Ovary (tissue), 10 donors: Measurements from ENCODE around the gene DIPK1B. TPM values are rescaled to one million over a fixed set of nuclear protein-coding genes. Genes with fewer than 3 reads are reported as not detected.
A peak's percentile ranks its signal among the peaks of the same experiment; 100 is the strongest.

Experiments used
- DNase-seq, 5 donors: peaks; one replicate each; pipeline ENCODE4 v3.0.0-alpha.2; 2019 to 2020
- H3K27ac ChIP-seq, 2 donors: fragments of 200-600 bp; one replicate each; pipeline versions ENCODE4 v1.5.1 to v1.8.0; 2019 to 2022
- H3K27me3 ChIP-seq: fragments of 200-600 bp; one replicate; pipeline ENCODE4 v1.8.0; 2022
- H3K36me3 ChIP-seq: fragments of 200-600 bp; sonication (generic); one replicate; pipeline ENCODE4 v1.5.1; 2019
- H3K4me1 ChIP-seq: one replicate; pipeline ENCODE4 v1.8.1; 2013; ENCODE audit warnings: mild to moderate bottlenecking, moderate library complexity; ENCODE audit not compliant: insufficient read depth
- H3K4me3 ChIP-seq: fragments of 200-600 bp; sonication (generic); one replicate; pipeline ENCODE4 v1.5.1; 2017
- H3K9me3 ChIP-seq, 2 donors: fragments of 200-600 bp in 1 of 2; sonication (generic) in 1 of 2; one replicate each; pipeline versions ENCODE4 v1.5.1 to v1.8.1; 2013 to 2019; ENCODE audit warnings: mild to moderate bottlenecking in 1 of 2, moderate library complexity in 1 of 2
- EP300 ChIP-seq: sonication (generic); formaldehyde crosslinking; IDR thresholded peaks from one replicate; pipeline ENCODE4 v1.6.1; 2017; ENCODE audit warnings: antibody characterized with exemption
- POLR2A ChIP-seq: fragments of 450-650 bp; IDR thresholded peaks from one replicate; pipeline ENCODE4 v1.6.1; 2017; ENCODE audit warnings: antibody characterized with exemption, mild to moderate bottlenecking, moderate library complexity
- WGBS, 3 donors: extraction: QIAGEN DNeasy Blood & Tissue Kit in 1 of 3; methylation state at CpG; one replicate each; pipeline versions ENCODE4 v1.1.5 to v1.1.7; 2013 to 2017; 5-methylcytosine and 5-hydroxymethylcytosine counted together
- intact Hi-C, 4 donors: fragments of 100-400 bp; cut with DNase I; formaldehyde crosslinking; loops; one replicate each; pipeline versions ENCODE4 v1.11.0 to v1.15.1; 2022 to 2023
- long read RNA-seq, 3 donors: library from polyadenylated mRNA in 2 of 3; unstranded in 2 of 3; transcript quantifications; one replicate each; pipeline ENCODE4 v2.0.0 and lab custom pipeline, GENCODE V29; 2021 to 2026
- polyA plus RNA-seq, 2 donors: library from polyadenylated mRNA; stranded (reverse); fragments of 200-250 nt in 1 of 2; fragments of 350-450 nt in 1 of 2; fragmentation: Illumina TruSeq in 1 of 2; extraction: RNeasy Lipid Tissue Mini Kit (QIAGEN cat#74804) in 1 of 2; gene quantifications; one replicate each; pipeline ENCODE4 v1.2.3, GENCODE V29; 2013 to 2014
- total RNA-seq, 7 donors: library from RNA; depleted of rRNA in 2 of 7; stranded (reverse); fragments of >200 nt in 2 of 7; fragmentation: NEBNext Ultra II Directional in 3 of 7; extraction: Animal tissue kit (Norgen Biotek cat#: 25700) in 3 of 7; gene quantifications; one replicate each; pipeline versions ENCODE4 v1.1.0 to v1.2.4, GENCODE V29; 2016 to 2023
- TF ChIP-seq, protein P1 (sequence below), 3 donors: fragments of 450-650 bp in 2 of 3; fragments of 200-600 bp in 1 of 3; IDR thresholded peaks; one replicate each; pipeline versions ENCODE4 v1.5.1 to v1.8.0; 2016 to 2022; ENCODE audit warnings: antibody characterized with exemption in 3 of 3, mild to moderate bottlenecking in 1 of 3
- donor health status: DM: no; HTN: no; CAD: no; lungs with moderate emphysema.
- donor health status: DM: no; HTN: no; CAD: no.
- donor health status: Bipolar disorder and iron deficiency.
- donor health status: DM: yes; HTN: yes; CAD: no.
- donor health status: DM: no; HTN: no; CAD: no.
- donor health status: DM: yes; HTN: yes; CAD: no.

DIPK1B gene
- 10 to 100 TPM in 5 of 7 donors, 1 to 10 TPM in 2; 5.2 to 23.4 (median 13.1) TPM for total RNA-seq
- polyA plus RNA-seq, result 10 to 100 TPM in 1 of 2 donors, 1 to 10 TPM in 1; 2.9 to 15.0 TPM
- long read RNA-seq, donor 1, partial matches to known transcripts, result 1 of 6 reads
- long read RNA-seq, donor 1, other reads (novel, unspliced or antisense), result 5 of 6 reads
- long read RNA-seq, donor 2, transcript FAM69B-202 (5 exons, 1,668 nt), result major isoform, 16 of 16 reads
- long read RNA-seq, donor 2, partial matches to known transcripts, result 0 of 16 reads
- long read RNA-seq, donor 2, other reads (novel, unspliced or antisense), result 0 of 16 reads
- long read RNA-seq, donor 3, transcript FAM69B-202 (5 exons, 1,668 nt), result major isoform, 50 of 66 reads
- long read RNA-seq, donor 3, partial matches to known transcripts, result 4 of 66 reads
- long read RNA-seq, donor 3, other reads (novel, unspliced or antisense), result 10 of 66 reads

DNA sequence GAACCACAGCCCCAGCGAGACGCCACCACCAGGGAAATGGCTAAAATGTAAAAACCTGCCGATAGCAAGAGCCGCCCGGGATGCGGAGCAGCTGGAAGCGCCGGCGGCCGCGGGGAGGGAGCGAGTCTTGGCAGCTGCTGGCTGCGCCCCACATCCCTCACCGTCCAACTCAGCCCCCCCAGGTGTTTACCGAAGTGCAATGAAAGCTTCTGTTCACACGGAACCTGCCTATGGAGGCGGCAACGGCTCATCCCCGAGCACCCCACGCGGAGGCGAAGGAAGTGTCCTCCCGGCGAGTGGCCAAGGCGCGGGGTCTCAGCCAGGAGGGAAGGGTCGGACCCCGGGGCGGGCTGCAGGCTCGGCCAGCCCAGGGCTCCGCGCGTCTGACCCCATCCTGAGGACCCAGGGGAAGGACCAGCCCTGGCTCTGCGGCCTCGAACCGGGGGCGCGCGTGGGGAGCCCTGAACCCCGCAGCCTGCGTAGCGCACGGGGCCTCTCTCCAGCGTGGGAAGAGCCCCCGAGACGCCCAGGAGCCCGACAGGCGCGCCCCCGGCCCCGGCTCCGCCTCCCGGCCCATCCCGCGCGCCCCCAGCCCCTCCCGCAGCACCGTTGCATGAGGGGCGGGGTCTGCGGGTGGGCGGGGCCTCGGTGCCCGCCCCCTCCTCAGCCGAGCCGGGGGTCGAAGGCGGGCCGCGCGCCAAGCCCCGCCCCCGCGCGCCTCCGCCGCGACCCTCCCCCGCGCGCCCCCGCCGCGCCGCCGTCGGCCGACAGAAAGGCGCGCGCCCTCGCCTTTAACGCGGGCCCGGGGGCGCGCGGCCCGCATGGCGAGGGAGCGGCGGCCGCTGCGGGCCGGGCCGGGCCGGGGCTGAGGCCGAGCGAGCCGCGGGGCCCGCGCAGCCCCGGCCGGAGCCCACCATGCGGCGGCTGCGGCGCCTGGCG is at the start of gene DIPK1B:
Gene DIPK1B (plus strand): TSS at position 822 of the 939 bp plus-strand sequence. CDS start 94 bp downstream, at position 916.
- intact Hi-C loops, result no loop called here
- Histone ChIP-seq H3K4me3 (peak within 1 kb of the TSS; percentile 51), H3K27me3 (no peaks in the 10 kb centered on the region), H3K27ac (peak within 1 kb of the TSS; percentile 20 to 21), H3K4me1 (peaks cover 6% of the 10 kb centered on the region), H3K9me3 (no peaks in the 10 kb centered on the region), H3K36me3 (no peaks in the 10 kb centered on the region)
- 1 to 2% (median 1%) methylated on average over 59 to 118 of the region's 119 CpGs for WGBS, 3 donors
- TF ChIP-seq, protein P1, sequence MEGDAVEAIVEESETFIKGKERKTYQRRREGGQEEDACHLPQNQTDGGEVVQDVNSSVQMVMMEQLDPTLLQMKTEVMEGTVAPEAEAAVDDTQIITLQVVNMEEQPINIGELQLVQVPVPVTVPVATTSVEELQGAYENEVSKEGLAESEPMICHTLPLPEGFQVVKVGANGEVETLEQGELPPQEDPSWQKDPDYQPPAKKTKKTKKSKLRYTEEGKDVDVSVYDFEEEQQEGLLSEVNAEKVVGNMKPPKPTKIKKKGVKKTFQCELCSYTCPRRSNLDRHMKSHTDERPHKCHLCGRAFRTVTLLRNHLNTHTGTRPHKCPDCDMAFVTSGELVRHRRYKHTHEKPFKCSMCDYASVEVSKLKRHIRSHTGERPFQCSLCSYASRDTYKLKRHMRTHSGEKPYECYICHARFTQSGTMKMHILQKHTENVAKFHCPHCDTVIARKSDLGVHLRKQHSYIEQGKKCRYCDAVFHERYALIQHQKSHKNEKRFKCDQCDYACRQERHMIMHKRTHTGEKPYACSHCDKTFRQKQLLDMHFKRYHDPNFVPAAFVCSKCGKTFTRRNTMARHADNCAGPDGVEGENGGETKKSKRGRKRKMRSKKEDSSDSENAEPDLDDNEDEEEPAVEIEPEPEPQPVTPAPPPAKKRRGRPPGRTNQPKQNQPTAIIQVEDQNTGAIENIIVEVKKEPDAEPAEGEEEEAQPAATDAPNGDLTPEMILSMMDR (IDR thresholded peaks at IDR 0.05), result no peak
- TF ChIP-seq EP300 (no peak), POLR2A (no peak)
- DNase-seq, result peak in 2 of 5 donors; percentile 55 to 67

DNA sequence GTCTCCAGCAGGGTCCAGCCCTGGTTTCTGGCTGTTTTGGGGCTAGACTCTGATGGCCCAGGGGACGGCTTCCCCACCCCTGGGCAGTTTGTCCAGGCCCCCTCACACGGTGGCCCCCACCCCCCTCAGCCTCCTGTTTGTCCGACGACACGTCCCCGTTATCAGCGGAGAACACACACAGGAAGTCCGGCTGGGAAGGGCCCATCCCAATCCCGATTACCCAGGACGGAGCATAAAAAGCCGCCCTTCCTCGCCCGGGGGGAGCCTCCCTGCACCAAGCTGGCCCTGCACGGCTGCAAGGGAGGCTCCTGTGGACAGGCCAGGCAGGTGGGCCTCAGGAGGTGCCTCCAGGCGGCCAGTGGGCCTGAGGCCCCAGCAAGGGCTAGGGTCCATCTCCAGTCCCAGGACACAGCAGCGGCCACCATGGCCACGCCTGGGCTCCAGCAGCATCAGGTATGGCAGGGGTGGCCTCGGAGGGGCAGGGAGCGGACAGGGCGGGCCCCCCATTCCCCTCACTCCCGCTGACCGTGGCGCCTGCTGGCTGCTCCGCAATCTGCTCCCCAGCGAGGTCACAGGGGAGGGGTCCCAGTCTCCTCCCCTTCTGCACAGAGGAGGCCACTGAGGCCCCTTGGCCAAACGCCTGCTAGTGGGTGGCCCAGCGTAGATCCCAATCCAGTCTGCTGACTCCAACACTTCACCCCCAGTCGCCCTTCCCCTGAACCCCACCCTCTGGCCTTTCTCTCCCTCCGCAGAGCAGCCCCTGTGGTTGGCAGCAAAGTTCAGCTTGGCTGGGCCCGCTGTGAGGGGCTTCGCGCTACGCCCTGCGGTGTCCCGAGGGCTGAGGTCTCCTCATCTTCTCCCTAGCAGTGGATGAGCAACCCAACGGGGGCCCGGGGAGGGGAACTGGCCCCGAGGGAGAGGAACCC is 49.5 kb upstream of the DIPK1B start, which contains the start of gene EGFL7:
Gene EGFL7 (plus strand): TSS at position 261 of the 926 bp plus-strand sequence. CDS start 5,367 bp downstream, outside the sequence.
- no peaks in the 10 kb centered on the region for H3K9me3 ChIP-seq
- H3K27me3 ChIP-seq, result peaks cover 3% of the 10 kb centered on the region
- DNase-seq, result peak in 1 of 5 donors; percentile 54
- peak within 1 kb of the TSS in 1 of 2 donors; percentile 46 for H3K27ac ChIP-seq
- intact Hi-C loops, result no loop called here
- WGBS, 3 donors, result 60 to 67% (median 67%) methylated on average over 33 to 38 of the region's 38 CpGs
- H3K4me3 ChIP-seq, result peak within 1 kb of the TSS; percentile 19
- H3K36me3 ChIP-seq, result no peaks in the 10 kb centered on the region
- no peaks in the 10 kb centered on the region for H3K4me1 ChIP-seq
- TF ChIP-seq, protein P1 (IDR thresholded peaks at IDR 0.05), result no peak
- no peak for TF ChIP-seq EP300

DNA sequence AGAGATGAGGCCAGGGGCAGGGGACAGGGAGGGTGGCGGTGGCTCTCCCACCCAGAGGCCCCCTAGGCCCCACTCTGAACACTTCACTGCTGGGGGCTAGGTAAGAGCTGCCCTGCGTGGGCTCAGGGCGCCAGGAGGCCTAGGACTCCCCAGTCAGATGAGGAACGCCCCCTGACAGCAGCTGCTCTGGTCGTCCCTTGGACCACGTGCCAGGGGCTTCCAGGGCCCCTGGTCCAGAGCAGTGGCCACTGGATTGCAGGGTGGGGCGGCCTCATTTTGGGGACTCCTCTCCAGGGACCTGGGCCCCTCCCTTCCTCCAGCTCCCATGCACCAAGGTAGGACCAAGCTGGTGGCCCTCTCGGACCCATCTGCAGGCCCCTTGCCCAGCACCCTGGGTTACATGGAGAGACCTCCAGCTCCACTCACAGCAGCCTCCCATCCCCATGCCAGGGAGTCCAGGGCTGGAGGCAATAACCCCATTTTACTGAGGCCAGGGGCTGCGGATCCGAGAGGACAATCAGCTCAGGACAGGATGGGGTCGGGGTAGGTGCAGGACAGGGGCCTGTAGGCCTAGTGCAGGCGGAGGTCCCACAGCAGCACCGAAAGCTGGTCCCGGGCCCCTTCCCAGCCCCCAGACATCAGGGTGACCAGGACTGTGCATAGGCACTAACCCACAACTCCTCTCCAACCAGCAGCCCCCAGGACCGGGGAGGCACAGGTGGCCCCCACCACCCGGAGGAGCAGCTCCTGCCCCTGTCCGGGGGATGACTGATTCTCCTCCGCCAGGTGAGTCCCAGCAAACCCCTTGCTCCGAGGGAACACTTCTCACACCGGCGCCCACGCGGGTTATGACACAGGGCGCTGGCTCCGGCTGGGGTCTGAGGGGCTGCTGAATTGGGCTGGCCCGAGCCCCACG is 48.1 kb upstream of the DIPK1B start:
- intact Hi-C loops, result no loop called here
- H3K27me3 ChIP-seq, result peaks cover 3% of the 10 kb centered on the region
- TF ChIP-seq, protein P1 (IDR thresholded peaks at IDR 0.05), result no peak
- TF ChIP-seq EP300, result no peak
- TF ChIP-seq POLR2A, result no peak
- H3K9me3 ChIP-seq, result no peaks in the 10 kb centered on the region
- WGBS, 3 donors, result 85 to 88% (median 88%) methylated on average over 18 to 27 of the region's 27 CpGs
- no peaks in the 10 kb centered on the region for H3K36me3 ChIP-seq
- no peak for DNase-seq
- H3K4me1 ChIP-seq, result no peaks in the 10 kb centered on the region
- peak overlapping the region; percentile 19 for H3K4me3 ChIP-seq
- no peak overlapping the region for H3K27ac ChIP-seq
